Hepatocyte (in vitro differentiated cells): ENCODE measurements around the gene HSPA1A.

Experiments used
- CTCF ChIP-seq: fragments of 200-600 bp; sonication (generic); IDR thresholded peaks from 2 replicates; pipeline ENCODE4 v1.5.1; 2016; ENCODE audit warnings: antibody characterized with exemption, mild to moderate bottlenecking; ENCODE audit not compliant: poor library complexity
- EZH2phosphoT487 ChIP-seq: fragments of 200-600 bp; sonication (generic); IDR thresholded peaks from one replicate; pipeline ENCODE4 v1.6.1; 2018; ENCODE audit warnings: antibody characterized with exemption, mild to moderate bottlenecking, low read depth, moderate library complexity; ENCODE audit not compliant: unreplicated experiment, severe bottlenecking

- TF ChIP-seq CTCF: no peak
- TF ChIP-seq EZH2phosphoT487: no peak
Measured at GRCh38 chr6:31821301-31822035, 6.1 kb downstream of the HSPA1A start.
